Fibroblast of lung (primary cell): ENCODE results near the gene SPO11.

Experiments
- CTCF ChIP-seq, 2 donors: IDR thresholded peaks in 1 of 2; conservative IDR thresholded peaks in 1 of 2; 1 replicate in 1 of 2; 2 replicates in 1 of 2; pipeline ENCODE4 v1.5.1; 2011 to 2012; ENCODE audit warnings: low read length in 2 of 2, control low read depth in 1 of 2, inconsistent platforms in 1 of 2, low read depth in 1 of 2, mild to moderate bottlenecking in 1 of 2
- EZH2 ChIP-seq: IDR thresholded peaks from 2 replicates; pipeline ENCODE4 v1.5.1; 2012; ENCODE audit warnings: low read length, control low read depth, mild to moderate bottlenecking; ENCODE audit errors: missing control alignments

GRCh38 chr20:57323034-57323433 is 6.6 kb upstream of the SPO11 start:
- TF ChIP-seq EZH2, result no peak
- TF ChIP-seq CTCF (conservative IDR thresholded peaks at IDR 0.05 in 1 of 2, IDR thresholded peaks at IDR 0.05 in 1 of 2; ENCODE audit: low read depth in 1 of 2, low read length in 2 of 2), result no peak
